ENCODE results near the gene INTS12. TPM values are rescaled to one million over a fixed set of nuclear protein-coding genes. Genes with fewer than 3 reads are reported as not detected.
A peak's percentile ranks its signal among the peaks of the same experiment; 100 is the strongest.
"Not testable (repeated sequence)": the region's sequence is repeated elsewhere in the genome, so short reads cannot be mapped to it uniquely, and the experiment has no call there.

The INTS12 gene
- polyA plus RNA-seq, 10 donors = 22.0 to 34.1 (median 29.0) TPM

DNA sequence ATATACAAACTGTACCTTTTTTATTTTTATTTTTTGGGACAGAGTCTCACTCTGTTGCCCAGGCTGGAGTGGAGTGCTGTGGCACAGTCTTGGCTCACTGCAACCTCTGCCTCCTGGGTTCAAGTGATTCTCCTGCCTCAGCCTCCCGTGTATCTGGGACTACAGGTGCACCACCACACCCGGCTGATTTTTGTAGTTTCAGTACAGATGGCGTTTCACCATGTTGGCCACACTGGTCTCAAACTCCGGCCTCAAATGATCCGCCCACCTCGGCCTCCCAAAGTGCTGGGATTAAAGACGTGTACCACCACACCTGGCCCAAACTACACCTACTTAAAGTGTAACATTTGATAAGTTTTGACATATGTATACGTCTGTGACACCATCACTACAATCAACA lies 12.7 kb downstream of the INTS12 start:
- not testable (repeated sequence) for DNase-seq

DNA sequence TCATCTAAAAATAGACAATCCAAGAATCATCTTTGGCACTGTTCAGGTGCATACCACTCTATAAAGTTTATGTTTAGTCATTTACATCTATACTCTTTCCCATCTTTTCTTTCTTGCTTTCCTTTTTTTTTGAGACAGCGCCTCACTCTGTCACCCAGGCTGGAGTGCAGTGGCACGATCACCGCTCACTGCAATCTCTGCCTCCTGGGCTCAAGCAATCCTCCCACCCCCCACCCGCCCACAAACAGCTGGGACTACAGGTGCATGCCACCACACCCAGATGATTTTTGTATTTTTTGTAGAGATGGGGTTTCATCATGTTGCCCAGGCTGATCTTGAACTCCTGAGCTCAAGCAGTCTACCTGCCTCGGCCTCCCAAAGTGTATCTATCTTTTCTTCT lies 13.7 kb downstream of the INTS12 start:
- DNase-seq = not testable (repeated sequence)

DNA sequence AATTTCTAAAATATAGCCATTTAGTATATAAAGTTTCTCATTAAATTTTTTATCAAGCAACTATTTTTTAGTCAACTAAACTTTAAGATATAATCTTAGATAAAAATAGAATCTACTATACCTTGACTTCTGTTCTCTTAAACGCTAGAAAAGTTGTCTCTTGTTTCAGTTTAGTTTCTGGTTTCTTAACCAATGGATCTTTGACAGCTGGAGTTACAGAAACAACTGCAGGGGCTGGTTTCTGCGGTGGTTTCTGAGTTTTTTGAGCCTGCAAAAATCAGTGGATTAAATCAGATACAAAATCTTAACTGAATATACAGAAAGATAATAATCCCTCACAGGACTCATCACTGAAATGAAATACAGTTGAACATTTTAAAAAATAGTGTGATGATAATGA lies 21.9 kb downstream of the INTS12 start:
- no peak for DNase-seq

DNA sequence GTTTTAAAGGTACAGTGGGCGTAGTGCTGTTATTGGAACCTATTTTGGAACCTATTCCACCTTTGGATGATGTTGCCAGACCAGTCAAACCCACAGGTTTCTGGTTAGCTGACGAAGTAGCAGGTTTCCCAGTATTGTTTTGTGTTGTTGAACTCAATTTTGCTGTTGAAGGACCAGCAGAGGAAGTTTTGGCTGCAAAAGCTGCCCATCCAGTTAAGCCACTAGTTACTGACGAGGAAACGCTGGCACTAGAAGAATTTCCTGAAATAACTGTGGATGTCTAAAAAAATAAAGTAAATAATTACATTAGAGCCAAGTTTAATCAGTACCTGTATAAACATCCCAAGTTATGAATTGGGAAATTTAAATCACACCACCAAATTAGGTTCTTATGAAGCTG lies 25.5 kb downstream of the INTS12 start:
- no peak for DNase-seq

DNA sequence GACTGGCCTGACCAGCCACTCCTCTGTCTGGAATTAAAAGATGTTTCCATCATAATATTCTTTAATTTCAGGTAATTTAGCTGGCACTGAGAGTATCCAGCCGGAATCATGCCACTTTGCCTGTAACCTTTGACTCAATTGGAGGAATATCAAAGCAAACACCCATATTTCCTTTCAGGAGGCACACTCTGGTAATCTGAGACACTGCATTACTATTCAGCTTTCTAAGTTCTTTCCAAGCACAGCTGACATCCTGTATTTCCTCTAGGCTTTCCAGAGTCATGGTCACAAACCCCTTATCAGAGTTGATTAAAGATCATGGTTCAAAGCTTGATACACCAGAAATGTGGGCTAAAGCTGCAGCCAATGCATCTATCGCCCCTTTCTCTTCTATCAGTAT lies 29.3 kb downstream of the INTS12 start:
- no peak for DNase-seq

DNA sequence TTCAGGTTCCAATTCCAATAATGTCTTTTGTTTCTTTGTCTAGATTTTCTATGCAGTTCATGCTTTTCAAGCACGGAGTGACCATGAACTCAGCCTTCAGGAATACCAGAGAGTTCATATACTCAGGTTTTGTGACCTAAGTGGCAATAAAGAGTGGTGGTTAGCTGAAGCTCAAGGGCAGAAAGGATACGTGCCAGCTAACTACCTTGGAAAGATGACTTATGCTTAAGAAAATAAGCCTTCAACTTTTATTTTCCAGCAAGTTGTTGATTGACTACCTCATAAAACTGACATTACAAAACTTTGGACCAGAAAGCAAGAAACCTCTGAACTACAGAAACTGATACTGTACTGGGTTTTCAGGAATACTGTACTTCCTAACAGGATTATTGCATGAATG lies 30.8 kb downstream of the INTS12 start:
- DNase-seq = no peak

DNA sequence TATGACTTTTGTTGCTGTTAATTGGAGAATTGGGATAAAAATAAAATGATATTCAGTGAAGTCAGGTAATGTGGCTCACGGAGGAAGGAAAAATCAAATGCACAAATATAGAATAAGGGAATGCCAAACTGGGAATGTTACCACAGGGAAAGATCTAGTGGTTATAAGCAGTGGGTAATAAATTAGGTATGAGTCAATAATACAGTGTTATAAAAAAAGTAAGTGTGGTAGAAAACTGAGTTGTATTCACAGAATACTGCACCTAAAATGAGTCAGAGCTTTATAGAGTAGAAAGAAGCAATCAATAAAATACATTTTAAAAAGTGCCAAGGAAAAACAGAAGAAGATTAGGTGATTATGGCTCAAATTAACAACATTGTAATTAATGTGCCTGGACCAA lies 34.5 kb downstream of the INTS12 start:
- DNase-seq = no peak

DNA sequence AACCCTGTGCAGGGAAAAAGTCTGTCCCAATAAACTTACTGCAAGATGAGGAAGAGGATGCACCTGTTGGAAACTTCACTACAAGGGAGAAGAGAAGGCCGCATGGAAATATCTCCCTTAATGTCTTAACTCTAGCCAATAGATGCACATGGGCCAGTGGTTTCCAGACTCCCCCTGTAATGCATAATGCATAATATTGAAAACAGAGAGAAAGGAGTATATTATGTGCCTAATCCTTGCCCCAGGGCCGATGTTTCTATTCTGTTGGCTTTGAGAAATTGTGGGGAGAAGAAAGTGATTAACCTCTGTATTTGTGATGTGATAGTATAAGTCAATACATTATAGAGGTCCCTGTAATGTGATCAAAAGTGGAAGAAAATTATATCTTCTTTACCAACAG lies 37.2 kb downstream of the INTS12 start:
- no peak for DNase-seq

DNA sequence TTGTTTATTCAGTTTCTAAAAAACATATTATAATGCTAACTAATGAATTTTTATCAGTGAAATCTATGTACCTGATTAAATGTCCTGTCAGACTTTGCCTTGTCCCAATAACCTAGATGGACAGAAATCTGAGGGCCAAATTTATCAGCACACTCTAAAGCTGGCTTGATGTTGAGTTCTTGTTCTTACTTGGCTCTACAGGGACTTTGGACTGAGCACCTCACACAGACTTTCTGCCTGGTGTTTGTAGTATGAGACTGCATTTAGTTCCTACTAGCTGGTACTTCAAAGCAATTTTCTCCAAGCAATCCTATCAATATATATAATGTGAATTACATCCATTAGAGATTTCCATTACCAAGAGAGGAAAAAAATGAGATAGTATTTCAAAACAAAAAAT lies 37.8 kb downstream of the INTS12 start:
- no peak for DNase-seq

DNA sequence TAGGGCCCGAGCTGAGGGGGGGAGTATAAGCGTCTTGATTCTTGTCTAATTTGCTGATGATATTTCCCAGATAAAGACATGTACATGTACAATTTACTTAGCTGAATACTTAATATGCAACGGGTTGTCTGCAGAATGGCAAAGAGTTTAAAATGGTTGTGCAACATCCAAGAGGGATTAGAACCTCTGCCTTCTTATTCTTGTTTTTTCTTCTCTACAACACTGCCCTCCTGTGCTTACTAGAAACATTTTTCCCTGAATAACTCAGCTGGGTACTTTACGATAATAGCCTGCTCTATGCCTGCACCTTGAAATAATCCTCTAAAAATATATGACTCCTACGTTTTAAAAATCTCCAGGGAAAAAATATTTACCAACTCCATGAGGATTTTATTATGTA lies 41.8 kb downstream of the INTS12 start:
- DNase-seq = no peak

DNA sequence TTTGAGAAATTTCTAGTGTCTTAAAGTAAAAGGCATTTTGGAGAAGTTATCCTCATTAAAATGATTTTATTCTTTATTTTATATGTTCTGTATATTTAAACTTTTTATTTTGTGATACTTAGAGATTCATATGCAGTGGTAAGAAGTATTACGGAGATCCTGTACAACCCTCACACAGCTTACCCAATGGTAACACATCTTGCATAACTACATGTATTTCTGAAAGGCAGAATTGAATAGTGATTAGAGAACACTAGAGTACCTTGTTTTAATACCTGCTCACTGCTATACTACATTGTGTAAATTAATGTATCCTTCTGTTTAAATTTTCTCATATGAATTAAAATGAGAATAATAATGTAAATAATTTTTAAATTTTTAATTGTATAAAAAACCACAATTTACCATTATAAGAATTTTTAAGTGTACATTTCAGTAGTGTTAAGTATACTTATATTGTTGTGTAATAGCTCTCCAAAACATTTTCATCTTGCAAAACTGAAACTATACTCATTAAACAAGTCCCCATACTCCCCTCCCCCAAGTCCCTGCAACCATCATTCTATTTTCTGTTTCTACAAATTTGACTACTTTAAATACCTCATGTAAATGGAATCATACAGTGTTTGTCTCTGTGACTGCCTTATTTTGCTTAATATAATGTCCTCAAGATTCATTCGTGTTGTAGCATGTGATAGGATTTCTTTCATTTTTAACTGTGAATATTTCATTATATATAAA lies 45.4 kb downstream of the INTS12 start:
- DNase-seq = no peak

DNA sequence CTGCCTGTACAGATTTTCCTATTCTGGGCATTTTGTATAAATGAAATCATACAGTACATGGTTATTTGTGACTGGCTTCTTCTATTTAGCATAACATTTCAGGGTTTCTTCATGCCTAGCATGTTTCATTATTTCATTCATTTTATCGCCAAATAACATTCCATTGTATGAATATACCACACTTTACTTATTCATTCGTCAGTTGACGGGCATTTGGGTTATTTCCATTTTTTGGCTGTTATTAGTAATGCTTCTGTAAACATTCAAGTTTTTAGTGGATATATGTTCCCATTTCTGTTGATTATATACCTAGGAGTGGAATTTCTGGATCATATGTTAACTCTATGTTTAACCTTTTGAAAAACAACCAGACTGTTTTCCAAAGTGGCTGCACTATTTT lies 47.5 kb downstream of the INTS12 start:
- DNase-seq = no peak

DNA sequence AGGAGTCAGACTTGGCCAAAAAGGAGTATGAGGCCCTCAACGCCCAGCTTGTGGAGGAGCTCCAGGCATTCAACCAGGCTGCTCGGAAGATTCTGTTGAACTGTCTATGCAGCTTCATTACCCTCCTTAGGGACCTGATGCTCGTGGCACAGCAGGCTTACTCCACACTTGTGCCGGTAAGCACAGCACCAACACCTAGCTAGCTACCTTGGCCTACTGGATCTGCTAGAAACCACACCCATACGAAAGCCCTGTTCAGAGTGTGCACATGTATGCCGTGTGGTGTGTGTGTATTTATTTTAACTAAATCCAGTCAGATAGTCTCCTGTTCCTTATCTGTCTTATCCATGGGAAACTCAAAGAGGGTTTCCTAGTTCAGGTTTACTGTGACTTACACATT lies 49.3 kb downstream of the INTS12 start:
- no peak for DNase-seq

DNA sequence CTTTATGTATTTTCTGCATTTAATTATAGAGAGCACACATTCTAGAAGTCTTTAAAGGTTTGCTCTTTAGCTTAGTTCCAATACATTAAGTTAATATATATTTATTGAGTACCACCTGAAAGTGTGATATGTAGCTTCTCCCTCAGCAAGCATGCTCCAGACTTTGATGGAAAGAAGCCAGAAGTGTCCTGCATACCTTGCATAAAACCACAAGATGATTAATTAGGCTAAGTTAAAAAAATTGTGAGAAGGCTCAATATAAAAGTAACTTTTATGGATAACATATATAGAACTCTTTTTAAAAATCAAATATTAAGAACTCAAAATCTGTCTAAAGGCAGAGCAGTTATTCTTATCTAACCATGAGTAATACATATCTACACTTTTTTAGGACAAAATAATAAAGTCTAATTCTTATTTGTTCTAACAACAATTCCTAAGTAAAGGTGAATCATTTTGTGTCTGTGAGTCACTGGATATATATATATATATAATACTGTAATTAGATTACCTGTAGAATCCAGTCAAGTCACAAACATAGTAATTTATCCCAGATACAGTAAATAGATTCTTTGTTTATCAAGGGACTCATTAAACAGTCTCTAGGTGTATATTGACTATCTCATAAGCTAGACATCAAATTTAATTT lies 51.2 kb downstream of the INTS12 start:
- DNase-seq = no peak

DNA sequence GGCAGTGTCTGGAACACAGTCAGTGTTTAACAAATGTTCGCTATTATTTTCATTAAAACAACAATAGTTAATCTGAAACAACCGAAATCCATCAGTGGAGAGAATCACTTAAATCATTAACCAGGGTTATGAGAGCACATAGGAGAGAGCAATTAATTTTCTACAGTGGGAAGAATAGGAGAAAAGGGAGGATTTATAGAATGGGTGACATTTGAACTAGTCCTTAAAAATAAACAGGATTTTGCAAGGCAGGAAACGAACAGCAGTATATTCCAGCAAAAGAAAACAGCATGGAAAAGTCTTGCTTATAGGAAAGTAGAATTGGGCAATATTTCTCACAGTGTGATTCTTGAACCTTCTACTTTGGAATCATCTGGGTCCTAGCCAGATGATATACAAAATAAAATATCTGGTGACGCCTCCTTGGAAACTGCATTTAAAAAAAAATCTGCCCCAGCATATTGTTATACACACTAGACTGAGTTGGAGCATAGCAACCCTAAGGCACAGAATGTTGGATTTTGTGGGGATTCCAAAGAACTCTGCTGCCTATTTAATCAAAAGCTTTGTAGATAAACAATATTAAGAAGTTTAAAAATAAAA lies 56.1 kb downstream of the INTS12 start:
- DNase-seq = no peak

DNA sequence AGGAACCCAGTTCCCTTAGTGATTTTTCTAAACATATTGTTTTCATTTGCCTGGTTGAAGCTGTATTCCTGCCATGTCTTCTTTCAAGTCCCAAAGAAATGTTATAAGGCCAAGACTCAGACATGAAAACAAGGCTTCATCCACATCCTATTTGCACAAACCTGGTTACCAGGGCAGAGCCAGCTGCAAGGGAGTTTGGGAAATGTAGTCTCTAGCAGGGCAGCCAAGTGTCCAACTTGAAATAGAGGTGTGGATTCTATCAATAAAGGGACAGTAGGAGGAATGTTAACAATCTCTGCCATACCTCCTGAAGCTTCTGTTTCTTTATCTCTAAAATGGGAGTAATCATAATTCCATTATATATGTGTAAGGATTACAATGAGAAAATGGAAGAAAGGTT lies 56.6 kb downstream of the INTS12 start:
- DNase-seq = no peak

DNA sequence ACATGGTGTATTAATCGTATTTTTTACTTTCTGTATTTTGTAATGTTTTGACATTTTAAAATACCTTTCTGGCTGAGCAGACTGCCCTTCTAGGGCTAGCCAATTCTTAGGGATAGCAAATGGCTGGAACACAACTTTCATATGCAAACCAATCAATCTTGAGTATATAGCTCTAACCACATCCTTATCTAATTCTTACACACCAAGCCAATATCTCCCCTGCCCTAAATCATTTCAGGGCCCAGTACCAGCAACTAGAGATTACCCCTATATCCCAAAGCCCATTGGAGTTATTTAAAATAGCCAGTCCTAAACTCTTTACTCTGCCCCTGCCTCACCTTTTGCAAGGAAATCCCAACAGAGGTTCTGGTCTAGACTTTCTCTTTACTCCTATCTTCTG lies 58.3 kb downstream of the INTS12 start:
- DNase-seq = no peak

DNA sequence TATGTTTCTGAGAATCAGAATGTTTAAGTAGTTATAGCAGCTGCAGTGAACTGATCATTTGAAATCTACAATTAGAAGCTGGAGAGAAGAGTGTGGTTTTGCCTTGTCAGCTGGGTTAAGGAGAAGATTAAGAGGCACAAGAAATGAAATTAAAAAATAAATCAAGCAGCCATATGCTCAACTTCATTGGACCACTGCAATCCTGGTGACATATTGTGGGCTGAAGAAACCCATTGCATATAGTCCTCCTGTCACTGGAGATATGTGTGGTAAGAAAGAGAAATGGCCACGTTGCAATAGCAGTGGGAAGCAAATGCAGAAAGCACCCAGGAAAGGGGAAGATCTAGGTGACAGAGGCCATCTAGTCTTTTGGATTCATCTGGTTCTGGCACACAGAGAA lies 63.0 kb downstream of the INTS12 start:
- DNase-seq = no peak

DNA sequence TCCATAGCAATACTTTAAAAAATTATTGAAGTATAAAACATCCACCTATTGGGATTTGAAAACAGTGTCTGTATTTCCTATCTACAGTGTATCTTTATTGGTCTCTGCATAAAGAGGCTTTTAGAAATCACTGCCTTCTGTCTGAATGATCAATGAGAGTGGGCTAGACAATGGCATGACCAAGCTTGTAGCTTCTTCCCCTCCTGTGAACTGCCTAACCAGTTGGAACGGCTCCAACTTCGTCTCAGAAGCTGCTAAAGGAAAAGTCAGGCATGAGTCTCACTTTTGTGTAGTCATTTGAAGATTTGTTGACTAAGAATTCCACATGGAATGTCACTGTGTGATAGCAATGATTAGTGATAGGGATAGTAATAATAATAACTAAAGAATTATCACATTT lies 64.2 kb downstream of the INTS12 start:
- no peak for DNase-seq

DNA sequence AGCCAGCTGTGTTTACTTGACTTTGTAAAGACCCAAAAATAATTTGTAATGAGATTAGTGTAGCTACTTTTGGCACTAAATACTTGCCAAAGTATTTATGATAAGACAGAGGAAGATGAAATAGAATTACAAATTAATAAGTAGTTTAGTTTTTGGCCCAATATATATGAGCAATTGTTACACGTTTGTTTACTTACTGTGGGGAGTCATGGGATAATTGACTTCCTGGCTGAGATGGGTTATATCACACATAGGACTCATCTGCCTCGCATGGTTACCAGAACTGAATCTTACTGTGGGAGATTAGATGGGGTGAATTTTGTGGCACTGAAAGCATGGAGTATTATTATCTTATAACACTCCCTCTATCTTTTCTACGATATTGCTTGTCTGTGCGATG lies 66.6 kb downstream of the INTS12 start:
- no peak for DNase-seq

DNA sequence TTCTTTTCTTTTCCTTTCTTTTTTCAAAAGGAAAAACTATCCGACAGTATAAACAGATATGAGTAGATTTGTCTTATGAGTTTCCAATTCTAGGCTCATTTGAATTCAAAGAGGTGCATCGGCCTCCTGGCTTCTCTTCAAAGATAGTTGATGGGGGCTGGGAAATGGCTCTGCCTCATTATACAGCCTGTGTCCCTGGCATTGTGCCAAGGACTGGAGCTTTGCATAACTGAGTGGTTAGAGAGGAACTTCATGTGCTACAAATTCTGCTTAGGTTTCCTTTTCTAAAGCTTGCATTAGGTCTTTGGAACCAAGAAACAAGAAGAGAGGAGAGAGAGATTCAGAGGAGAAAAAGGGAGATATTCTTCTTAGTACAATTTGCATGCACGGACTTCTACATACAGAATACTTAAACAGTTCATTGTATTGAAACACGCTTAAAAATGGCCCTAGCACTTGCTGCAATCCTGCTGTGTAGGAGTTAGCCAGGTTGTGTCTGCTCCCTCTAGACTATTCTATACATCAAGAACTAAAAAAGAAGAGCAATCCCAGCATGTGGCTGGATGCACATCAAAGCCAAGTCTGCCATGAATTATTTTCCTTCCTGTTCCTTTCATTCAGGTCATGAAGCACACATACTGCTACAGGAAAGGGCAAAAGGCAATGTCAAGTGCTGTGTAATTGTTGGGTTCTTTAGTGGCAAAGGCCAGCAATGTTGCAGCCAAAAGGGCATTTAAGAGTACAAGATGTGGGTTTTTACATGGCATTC lies 70.9 kb downstream of the INTS12 start:
- peak; percentile 27 to 41 (median 28) for DNase-seq

DNA sequence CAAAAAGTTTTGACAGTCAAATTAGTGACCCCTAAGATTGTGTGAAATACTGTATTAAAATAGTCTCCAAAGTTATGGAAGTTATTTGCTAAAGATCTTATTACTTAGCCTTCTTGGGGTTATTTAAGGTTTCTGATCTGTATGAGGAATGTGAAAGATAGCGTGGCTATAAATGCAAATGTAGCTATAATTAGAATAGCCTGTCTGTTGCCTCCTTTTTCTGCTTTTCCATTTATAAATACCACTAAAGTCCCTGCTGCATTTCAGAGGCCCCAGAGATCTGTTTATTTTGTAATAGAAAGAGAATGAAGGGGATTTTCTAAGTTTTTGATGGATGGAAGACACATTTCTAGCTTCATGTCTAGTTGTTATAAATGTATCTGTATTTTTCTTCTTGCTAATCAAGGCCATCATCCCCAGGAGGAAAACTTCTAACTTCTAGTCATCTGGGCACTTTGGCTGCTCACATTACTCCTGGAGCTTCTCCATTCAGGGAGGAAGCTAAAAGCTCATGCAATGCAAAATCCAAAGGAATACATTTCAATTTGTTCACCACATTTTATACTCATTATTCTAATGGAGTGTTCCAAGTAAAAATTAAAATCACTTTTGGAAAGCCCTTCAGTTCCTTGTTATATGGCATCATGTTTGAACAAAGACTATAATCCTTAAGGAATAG lies 73.9 kb downstream of the INTS12 start:
- DNase-seq = no peak

Data from muscle of back (tissue), 11 donors.